HG03354 (cell line): ENCODE measurements around the gene SNRNP200.
"Not testable (repeated sequence)": the region's sequence is repeated elsewhere in the genome, so short reads cannot be mapped to it uniquely, and the experiment has no call there.

Experiments
- ATAC-seq: cut with Tn5 transposase; IDR thresholded peaks from one replicate; pipeline ENCODE4 v1.9.1; 2021; ENCODE audit warnings: mild to moderate bottlenecking; ENCODE audit not compliant: unreplicated experiment, poor library complexity, severe bottlenecking

The SNRNP200 gene

DNA sequence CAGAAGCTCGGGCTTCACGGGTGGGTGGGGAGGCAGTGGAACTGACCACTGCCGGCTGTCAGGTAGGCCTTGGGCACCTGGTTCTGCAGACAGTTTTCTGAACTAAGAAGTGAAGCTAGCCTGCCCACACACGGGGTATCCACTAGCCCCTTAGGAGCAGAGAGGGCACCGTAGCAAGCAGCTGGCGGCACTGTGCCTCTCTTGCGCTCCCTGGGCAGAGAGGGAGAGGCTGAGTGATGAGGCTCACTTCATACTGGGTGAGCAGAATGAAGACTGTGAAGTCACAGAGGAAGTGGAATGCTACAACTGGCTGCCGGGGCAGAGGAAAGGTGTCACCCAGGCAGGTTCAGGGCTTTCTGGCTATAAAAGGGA is 20.5 kb upstream of the SNRNP200 start:
- no peak for ATAC-seq

DNA sequence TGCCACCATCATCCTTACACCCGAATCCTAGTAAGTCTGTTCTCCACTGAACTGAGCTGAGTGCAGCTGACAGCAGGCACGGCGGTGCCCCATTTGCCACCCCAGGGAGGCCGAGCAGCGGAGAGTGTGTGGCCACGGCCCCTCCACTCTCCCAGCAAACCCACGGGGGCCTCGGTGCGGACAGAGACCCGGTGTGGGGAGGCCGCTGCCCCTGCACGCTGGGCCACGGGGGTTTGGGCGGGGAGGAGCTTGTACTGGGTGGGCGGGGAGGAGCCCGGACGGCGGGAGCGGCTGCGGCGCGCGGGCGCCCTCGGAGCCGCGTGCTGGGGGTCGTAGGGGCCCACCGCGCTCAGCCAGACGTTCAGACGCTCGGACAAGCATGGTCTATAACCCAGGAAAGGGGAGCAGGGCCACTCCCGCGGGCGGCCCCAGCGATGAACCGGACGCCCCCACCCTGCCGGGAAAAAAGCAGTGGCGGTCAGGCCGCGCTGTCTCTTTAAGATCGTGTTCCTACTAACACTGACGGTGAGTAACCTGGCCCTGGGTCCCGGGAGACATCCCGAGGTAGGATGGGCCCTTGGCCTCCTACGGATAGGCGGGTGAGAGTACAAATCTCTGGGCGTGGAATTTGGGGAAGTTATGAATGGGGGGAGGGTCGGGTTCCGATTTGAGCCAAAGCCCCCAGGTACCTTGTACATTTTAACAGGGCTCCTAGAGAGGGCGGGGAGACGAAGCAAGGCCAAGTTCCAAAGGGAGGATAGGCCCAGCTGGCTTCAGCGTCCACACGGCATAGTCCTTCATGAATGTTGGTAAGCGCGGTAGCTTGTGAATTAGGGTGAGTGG is 19.9 kb upstream of the SNRNP200 start, which contains the start of gene ITPRIPL1:
Gene ITPRIPL1, plus strand, starts transcription at position 277 of the 843 bp plus-strand sequence. Its CDS starts 523 bp downstream, at position 800.
- ATAC-seq, result no peak

DNA sequence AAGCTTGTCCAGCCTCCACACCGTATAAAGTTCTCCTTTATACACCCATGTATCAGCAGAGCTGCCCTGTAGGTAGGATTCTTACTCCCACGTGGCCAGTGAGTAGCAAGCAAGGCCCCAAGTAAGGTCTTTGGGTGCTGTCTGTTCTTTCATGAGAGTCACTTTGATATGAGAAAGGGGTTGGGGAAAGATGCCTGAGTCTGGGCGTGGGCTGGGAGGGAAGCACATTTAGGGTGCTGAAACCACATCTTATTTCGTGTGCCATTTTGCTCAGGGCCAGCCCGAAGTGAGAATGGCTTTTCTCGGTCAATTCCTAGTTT is 19.3 kb upstream of the SNRNP200 start:
- ATAC-seq, result no peak

DNA sequence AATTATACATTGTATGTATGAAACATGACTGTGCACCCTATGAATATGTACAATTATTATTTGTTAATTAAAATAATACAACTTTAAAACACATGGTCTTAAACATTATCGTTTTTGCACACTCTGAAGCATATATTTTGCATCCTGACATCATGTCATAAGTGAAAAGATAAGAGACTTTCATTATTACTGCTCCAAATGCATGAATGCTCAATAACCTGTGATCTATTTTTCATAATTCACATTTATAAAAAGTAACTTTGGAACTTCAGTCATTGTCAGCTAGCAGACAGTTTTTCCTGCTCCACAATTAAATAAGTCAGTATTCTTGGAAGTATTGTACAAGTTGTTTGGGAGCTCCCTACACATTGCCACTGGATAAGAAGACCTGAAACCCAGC is 18.5 kb upstream of the SNRNP200 start:
- no peak for ATAC-seq

DNA sequence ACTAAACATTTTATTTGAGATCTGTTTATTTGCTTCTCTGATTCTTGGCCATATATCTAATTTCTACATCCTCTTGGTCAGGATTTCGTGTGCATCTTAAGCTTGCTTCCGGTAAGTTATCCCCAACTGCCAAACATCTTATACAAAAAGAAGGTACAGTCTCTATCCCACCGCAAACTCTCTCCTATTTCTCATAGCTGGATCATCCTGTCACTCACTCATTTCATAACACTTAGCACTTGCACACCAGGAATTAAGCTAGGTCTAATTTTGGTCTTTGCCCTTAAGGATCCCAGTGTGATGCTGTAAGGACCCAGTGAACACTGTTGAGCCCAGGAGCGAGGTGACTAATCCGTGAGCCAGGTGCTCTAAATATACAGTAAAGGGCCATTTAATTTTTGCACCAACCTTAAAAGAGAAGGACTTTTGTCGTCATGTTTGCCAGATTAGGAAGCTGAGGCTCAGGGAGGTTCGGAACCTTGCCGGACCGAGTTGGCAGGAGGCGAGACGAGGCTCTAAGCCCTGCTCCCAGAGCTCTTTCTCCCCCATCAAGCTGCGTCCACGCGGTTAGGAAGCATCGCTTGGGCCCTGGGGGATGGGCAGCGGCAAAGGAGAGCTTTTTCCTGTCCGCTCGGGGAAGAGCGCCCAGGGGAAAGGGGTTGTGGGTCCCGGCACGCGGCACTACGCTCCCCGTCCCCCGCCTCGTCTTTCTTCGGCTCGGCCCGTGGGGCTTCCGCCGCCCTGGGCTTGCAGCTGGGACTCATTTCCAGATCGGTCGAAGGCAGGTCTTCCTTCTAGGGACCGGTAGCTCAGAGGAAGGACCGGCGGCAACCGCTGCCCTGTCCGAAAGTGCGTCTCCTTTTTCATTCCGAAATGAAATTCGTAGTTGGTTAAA is 15.6 kb upstream of the SNRNP200 start:
- ATAC-seq, result peak; percentile 34

DNA sequence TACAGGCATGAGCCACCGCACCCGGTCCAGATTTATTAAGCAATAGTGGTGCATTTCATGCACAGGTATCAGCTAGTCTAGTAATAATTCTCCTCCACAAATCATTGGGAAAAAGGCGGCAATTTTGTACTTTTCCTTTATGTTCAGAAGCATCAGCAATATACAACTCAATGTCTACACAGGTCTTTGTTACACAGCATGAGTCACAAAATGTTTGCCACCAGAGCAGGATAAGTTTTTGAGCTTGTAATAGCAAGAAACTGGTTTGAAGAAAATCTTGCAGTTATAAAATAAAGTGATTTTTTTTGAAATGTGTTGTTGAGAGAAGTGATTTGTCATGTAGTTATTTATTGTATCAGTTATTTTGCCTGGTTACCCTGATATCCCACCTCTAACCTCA is 15.0 kb upstream of the SNRNP200 start:
- no peak for ATAC-seq

DNA sequence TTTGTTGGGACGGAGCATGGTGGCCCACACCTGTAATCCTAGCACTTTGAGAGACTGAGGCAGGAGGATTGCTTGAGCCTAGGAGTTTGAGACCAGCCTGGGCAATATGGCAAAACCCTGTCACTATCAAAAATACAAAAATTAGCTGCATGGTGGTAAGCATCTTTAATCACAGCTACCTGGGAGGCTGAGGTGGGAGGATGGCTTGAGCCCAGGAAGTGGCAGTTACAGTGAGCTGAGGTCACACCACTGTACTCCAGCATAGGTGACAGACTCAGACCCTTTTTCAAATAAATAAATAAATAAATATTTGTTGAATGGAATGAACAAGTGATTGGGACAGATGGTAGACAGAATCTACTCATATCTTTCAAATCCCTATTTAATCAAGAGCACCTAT is 14.1 kb upstream of the SNRNP200 start:
- no peak for ATAC-seq

DNA sequence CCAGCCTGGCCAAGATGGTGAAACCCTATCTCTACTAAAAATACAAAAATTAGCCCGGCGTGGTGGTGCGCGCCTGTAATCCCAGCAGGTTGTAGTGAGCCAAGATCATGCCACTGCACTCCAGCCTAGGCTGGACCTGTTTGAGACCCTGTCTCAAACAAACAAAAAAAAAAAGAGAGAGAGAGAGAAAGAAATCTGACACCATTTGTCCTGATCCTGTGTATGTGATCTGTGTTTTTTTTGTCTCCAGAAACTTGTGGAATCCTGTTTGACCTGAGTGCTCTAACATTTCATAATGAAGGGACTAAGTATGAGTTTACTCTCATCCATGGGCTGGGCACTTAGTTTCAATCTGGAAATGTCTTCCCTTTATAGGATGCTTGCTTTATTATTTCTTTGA is 13.4 kb upstream of the SNRNP200 start:
- no peak for ATAC-seq

DNA sequence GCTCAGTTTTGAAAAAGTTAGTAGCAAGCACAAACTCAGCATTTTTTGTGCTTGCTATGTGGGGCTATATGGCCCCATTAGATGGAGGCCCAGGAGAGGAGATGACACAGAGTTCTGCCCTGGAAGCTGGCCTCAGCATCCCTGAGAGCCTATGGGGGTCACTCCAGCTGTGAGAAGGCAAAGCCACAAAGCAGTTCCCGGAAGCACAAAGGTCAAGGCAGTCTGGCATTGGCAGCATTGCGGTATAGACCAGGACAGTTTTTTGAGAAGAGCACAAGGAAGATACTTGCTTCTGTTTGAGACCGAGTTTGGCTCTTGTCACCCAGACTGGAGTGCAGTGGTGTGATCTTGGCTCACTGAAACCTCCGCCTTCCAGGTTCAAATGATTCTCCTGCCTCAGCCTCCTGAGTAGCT is 12.2 kb upstream of the SNRNP200 start:
- ATAC-seq, result no peak

DNA sequence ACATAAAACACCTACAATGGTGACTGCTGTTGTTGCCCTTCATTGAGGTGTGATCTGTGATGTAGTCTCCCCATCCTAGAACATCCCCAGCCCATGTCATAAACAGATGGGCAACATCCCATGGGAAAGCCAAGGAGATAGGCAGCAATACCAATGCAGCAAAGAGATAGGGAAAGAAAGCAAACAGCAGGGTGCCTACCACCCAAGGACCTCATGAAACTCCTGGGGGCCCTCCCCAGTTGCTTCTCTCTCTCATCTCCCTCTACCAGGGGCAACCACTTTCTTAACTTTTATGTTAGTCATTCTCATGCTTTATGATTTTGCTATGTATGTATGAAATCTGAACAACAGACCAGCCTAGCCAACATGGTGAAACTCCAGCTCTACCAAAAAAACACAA is 11.7 kb upstream of the SNRNP200 start:
- ATAC-seq, result no peak

DNA sequence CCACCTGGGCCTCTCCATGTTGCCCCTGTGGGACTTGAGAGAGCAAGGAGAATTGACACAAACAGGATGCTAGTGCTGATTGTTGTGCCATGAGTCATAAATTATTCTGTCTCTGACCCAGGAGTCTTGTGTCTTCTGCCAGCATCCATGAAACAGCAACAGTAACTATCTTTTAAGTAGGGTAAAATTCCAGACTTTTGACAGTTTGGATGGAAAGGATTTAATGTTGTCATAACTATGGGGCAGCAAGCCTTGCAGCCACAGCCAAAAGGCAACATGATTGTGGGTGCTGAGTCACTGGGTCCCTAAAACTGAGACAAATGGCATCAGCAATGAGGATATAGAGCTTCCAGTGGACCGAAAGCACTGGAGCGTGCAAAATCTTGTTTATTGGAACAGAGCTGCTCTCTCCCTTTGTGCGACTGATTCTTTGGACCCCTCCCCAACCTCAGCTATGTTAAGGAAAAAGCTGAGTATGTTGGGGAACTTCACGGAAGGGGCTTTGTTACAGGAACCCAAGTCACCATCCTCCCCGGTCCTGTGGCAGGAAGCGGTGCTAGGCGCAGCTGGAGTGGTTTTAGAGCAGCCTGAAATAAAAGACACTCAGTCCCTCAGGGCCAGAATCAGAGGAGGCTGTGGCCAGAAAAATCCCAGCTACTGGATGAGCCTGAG is 10.2 kb upstream of the SNRNP200 start:
- no peak for ATAC-seq

DNA sequence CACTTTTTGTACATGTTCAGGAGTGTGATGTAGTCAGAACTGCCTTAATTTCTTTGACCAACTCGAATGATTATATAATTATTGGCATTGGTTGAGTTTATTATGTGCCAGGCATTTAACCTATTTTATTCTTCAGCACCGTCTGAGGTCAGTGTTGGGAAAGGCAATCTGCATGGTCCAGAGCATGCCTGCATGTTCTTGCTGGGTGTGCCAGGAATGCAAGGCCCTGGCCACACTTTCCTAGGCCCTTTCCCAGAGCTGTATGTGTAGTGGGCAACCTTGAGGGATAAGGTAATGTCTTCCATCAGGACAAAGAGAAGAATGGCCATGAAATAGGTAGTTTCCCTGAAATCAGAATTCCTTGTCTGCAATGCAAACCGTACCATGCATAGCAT is 9.7 kb upstream of the SNRNP200 start:
- no peak for ATAC-seq

DNA sequence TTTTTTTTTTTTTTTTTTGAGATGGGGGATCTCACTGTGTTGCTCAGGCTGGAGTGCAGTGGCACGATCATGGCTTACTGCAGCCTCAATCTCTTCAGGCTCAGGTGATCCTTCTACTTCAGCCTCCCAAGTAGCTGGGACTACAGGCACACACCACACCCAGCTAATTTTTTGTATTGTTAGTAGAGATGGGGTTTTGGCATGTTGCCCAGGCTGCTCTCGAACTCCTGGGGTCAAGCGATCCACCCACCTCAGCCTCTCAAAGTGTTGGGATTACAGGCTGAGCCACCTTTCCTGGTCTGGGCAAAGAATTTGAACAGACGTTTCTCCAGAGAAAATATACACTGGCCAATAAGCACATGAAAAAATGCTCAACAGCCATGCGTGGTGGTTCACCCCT is 2.9 kb upstream of the SNRNP200 start:
- ATAC-seq, result no peak

DNA sequence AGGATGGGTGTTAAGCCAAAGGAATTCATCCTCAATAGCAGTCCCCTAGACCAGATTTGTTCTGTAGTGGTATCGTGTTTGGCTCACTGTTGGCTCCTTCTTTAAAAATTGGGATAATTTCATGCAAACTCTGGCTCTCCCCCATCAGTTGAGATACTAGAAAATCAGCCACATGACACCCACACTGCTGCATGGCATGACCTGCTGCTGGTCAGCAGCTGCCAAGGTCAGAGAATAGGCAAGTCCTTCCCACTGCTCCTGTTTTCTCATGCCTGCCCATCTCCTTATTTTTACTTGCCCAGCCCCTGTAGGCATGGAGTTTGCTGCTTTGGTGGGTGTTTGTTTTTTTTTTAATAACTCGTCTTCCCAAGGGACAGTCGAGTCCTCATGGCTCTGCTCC is 1.0 kb upstream of the SNRNP200 start:
- no peak for ATAC-seq

DNA sequence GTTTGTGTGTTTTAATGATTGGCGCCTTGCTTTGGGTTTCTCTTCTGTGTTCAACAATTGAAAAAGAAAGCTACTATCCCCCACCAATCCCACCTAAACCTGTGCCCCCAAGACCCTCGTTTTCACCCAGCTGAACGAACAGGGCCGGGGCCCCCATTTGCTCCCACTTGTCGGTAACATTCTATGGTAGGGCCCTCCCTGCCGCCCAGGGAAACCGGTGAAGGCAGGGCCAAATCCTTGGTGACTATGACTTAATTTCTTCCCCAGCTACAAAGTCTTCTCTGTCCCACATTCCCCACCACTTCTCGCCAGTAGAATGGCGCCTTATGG is 598 bp upstream of the SNRNP200 start:
- no peak for ATAC-seq

DNA sequence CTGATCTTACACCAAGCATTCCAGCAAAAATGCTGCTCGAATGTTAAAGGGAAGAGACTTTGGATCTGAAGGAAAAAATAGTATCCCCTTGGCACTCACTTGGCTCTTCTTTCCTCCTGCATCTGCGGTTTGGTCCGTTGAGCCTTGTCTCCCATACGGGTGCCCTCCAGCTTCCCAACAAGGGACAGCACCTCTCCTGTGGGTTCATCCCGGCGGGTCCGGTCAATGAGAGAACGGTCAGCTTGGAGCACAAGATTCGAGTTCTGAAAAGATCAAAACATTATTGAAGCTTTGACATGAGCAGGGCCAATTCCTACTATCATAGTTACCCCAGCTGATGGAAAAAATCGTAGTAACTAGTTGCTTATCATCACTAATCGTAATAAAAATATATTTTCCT is 740 bp downstream of the SNRNP200 start:
- no peak for ATAC-seq

DNA sequence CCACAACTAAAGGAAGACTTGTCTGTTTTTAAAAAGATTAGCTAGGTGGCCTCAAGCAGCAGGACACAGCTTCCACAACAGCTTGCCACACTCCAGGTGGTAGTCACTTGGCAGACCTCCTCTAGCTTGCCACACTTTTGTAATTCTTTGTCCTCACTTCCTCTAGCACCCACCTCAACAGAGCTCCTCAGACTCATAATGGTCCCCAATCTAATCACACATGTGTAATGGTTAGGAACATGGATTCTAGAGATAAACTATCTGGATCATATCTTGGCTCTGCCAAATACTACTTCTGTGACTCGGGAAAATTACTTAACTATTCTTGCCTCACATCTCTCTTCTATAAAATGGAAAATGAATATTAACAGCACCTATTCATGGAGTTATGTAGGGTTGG is 3.5 kb downstream of the SNRNP200 start:
- no peak for ATAC-seq

DNA sequence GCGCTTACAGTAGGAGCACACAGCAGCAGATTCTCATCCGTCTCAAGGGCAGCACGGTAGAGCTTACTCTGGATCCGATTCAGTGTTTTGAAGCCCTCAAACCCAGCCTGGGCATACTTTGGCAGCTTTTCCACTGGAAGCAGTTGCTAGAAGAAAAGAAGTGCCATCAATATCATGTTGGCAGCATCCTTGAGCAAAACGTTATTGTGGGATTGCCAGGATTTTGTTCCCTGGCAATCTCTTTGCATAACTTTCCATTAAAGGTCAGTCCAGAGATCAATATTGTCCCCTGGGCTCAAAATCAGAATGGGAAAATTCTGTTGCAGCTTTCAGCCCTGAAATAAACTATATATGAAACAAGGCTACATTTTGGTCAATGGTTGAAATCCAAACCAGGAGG is 8.4 kb downstream of the SNRNP200 start:
- ATAC-seq, result no peak

DNA sequence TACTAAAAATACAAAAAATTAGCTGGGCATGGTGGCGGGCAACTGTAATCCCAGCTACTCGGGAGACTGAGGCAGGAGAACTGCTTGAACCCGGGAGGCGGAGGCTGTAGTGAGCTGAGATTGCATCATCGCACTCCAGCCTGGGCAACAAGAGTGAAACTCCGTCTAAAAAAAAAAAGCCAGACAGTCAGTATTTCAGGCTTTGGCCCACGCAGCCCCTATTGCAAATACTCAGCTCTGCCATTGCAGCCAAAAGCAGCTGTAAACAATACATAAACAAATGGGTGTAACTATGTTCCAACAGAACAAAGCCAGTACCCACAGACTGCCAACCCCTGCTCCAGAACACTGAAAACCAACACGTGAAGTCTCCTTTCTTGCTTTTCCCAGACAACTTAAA is 11.1 kb downstream of the SNRNP200 start:
- not testable (repeated sequence) for ATAC-seq

DNA sequence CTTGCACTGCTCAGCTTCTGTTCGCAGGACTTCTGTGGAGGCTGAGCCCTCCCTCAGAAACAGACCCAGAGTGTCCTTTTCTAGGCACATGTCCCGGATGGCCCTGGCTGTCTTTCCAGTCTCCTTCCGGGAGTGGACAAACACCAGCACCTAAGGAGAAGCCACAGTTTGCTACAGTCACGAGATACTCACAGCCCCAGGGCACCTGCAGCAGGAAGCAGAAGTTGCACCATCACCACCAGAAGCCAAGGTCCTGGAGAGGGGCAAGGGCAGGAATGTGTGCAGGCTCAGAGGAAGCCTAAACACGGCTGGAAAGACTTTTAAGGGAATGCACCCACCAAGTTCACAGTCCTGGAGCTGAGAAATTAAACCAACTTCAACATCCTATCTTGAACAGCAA is 13.6 kb downstream of the SNRNP200 start:
- no peak for ATAC-seq
